ENCODE data around the gene TEX28. TPM values are rescaled to one million over a fixed set of nuclear protein-coding genes. Genes with fewer than 3 reads are reported as not detected.
"Not testable (repeated sequence)": the region's sequence is repeated elsewhere in the genome, so short reads cannot be mapped to it uniquely, and the experiment has no call there.

Gene TEX28
- total RNA-seq, 1 donor from 2014 or later = not detected

DNA sequence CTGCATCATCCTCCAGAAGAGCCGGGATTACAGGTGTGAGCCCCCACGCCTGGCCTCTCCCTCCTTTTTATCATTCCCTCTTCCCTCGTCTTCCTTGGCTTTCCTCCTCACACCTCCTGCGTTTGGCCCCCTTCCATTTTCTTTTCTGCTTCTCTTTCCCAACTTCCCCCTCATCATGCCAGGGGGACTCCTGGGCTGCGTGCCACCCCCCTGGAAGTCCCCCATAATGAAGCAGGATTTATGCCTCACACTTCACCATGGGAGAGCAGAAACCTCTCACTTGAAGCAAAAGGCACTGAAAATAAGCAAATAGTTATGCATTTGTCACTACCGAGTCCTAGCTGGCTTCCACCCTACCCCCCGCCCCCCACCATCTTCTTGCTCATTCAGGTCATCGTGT is 8.6 kb upstream of the TEX28 start:
- H3K4me3 Mint-ChIP-seq (ENCODE audit: unreplicated experiment) = no peak overlapping the region
- FAIRE-seq (no peak), DNase-seq (ENCODE audit: low read depth) (no peak)
- H3K27ac ChIP-seq (ENCODE audit: low read depth, low read length) = no peak overlapping the region
- peaks cover 4% of the 10 kb centered on the region for H3K27me3 Mint-ChIP-seq (ENCODE audit: low read depth, unreplicated experiment)
- no peaks in the 10 kb centered on the region for H3K4me1 ChIP-seq (ENCODE audit: insufficient read depth, low read length)
- H3K27ac Mint-ChIP-seq (ENCODE audit: unreplicated experiment) = no peak overlapping the region
- H3K4me2 ChIP-seq (ENCODE audit: low read length) = no peak overlapping the region
- H3K79me2 ChIP-seq (ENCODE audit: insufficient read depth, low read length) = no peaks in the 10 kb centered on the region
- H3K9ac ChIP-seq (ENCODE audit: low read length) = no peak overlapping the region
- H2AFZ ChIP-seq (ENCODE audit: low read depth, low read length) = no peak overlapping the region
- no peak for TF ChIP-seq EZH2 (IDR thresholded peaks at IDR 0.05; ENCODE audit: insufficient read depth, low read length)
- TF ChIP-seq, protein P1, sequence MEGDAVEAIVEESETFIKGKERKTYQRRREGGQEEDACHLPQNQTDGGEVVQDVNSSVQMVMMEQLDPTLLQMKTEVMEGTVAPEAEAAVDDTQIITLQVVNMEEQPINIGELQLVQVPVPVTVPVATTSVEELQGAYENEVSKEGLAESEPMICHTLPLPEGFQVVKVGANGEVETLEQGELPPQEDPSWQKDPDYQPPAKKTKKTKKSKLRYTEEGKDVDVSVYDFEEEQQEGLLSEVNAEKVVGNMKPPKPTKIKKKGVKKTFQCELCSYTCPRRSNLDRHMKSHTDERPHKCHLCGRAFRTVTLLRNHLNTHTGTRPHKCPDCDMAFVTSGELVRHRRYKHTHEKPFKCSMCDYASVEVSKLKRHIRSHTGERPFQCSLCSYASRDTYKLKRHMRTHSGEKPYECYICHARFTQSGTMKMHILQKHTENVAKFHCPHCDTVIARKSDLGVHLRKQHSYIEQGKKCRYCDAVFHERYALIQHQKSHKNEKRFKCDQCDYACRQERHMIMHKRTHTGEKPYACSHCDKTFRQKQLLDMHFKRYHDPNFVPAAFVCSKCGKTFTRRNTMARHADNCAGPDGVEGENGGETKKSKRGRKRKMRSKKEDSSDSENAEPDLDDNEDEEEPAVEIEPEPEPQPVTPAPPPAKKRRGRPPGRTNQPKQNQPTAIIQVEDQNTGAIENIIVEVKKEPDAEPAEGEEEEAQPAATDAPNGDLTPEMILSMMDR (IDR thresholded peaks at IDR 0.05; ENCODE audit: insufficient read depth, low read depth, low read length) = no peak
- no peaks in the 10 kb centered on the region for H3K9me3 ChIP-seq (ENCODE audit: insufficient read depth, low read depth, low read length)
- H3K36me3 Mint-ChIP-seq (ENCODE audit: low read depth, unreplicated experiment) = no peaks in the 10 kb centered on the region
- H3K4me3 ChIP-seq (ENCODE audit: insufficient read depth, low read depth, low read length) = no peak overlapping the region
- no peaks in the 10 kb centered on the region for H4K20me1 ChIP-seq (ENCODE audit: insufficient read depth, low read length)
- H3K36me3 ChIP-seq (ENCODE audit: insufficient read depth, low read length) = no peaks in the 10 kb centered on the region
- no peaks in the 10 kb centered on the region for H3K9me3 Mint-ChIP-seq (ENCODE audit: unreplicated experiment)
- no peaks in the 10 kb centered on the region for H3K27me3 ChIP-seq (ENCODE audit: insufficient read depth, low read length)
- no peaks in the 10 kb centered on the region for H3K4me1 Mint-ChIP-seq (ENCODE audit: low read depth, unreplicated experiment)

DNA sequence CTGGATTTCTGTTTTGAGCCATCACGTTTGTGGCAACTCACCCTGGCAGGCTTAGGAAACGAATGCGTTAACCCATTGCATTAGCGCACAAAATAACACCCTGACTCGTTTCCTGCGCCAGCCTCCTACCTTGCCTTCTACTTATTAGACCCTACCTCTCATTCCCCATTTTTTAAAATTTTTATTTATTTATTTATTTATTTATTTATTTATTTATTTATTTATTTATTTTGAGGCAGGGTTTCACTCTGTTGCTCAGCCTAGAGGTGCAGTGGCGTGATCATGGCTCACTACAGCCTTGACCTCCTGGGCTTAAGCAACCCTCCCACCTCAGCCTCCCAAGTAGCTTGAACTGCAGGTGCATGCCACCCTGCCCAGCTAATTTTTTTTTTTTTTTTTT is 8.1 kb upstream of the TEX28 start:
- DNase-seq (ENCODE audit: low read depth); H3K9me3 ChIP-seq (ENCODE audit: insufficient read depth, low read depth, low read length); H3K36me3 ChIP-seq (ENCODE audit: insufficient read depth, low read length); H3K4me3 Mint-ChIP-seq (ENCODE audit: unreplicated experiment); H3K27ac Mint-ChIP-seq (ENCODE audit: unreplicated experiment); H3K79me2 ChIP-seq (ENCODE audit: insufficient read depth, low read length); H4K20me1 ChIP-seq (ENCODE audit: insufficient read depth, low read length); H2AFZ ChIP-seq (ENCODE audit: low read depth, low read length); H3K4me1 ChIP-seq (ENCODE audit: insufficient read depth, low read length); H3K4me1 Mint-ChIP-seq (ENCODE audit: low read depth, unreplicated experiment); H3K9ac ChIP-seq (ENCODE audit: low read length); H3K36me3 Mint-ChIP-seq (ENCODE audit: low read depth, unreplicated experiment); H3K27ac ChIP-seq (ENCODE audit: low read depth, low read length); H3K4me2 ChIP-seq (ENCODE audit: low read length); H3K27me3 Mint-ChIP-seq (ENCODE audit: low read depth, unreplicated experiment); H3K27me3 ChIP-seq (ENCODE audit: insufficient read depth, low read length); H3K4me3 ChIP-seq (ENCODE audit: insufficient read depth, low read depth, low read length); H3K9me3 Mint-ChIP-seq (ENCODE audit: unreplicated experiment): not testable (repeated sequence)
- peak; percentile 39 for FAIRE-seq

DNA sequence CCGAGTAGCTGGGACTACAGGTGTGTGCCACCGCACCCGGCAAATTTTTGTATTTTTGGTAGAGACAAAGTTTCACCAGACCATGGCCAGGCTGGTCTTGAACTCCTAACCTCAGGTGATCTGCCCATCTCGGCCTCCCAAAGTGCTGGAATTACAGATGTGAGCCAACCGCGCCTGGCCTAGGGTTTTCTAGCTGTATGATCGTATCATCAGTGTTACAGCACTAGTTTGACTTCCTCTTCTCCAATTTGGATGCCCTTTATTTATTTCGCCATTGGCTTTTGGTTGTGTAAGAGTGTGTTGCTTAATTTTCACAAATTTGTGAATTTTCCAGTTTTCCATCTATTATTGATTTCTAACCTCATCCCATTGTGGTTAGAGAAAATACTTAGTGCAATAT is 5.9 kb upstream of the TEX28 start:
- no peaks in the 10 kb centered on the region for H3K4me1 ChIP-seq (ENCODE audit: insufficient read depth, low read length)
- H3K9ac ChIP-seq (ENCODE audit: low read length) = no peak overlapping the region
- H3K36me3 ChIP-seq (ENCODE audit: insufficient read depth, low read length) = no peaks in the 10 kb centered on the region
- Mint-ChIP-seq H3K36me3 (ENCODE audit: low read depth, unreplicated experiment) (no peaks in the 10 kb centered on the region), H3K4me1 (ENCODE audit: low read depth, unreplicated experiment) (no peaks in the 10 kb centered on the region), H3K9me3 (ENCODE audit: unreplicated experiment) (no peaks in the 10 kb centered on the region), H3K27ac (ENCODE audit: unreplicated experiment) (no peak overlapping the region), H3K4me3 (ENCODE audit: unreplicated experiment) (no peak overlapping the region), H3K27me3 (ENCODE audit: low read depth, unreplicated experiment) (peaks cover 3% of the 10 kb centered on the region)
- H3K79me2 ChIP-seq (ENCODE audit: insufficient read depth, low read length) = no peaks in the 10 kb centered on the region
- TF ChIP-seq, protein P1 (IDR thresholded peaks at IDR 0.05; ENCODE audit: insufficient read depth, low read depth, low read length) = no peak
- TF ChIP-seq EZH2 (IDR thresholded peaks at IDR 0.05; ENCODE audit: insufficient read depth, low read length) = no peak
- no peak for FAIRE-seq
- H3K4me2 ChIP-seq (ENCODE audit: low read length) = no peak overlapping the region
- H3K27me3 ChIP-seq (ENCODE audit: insufficient read depth, low read length) = no peaks in the 10 kb centered on the region
- H2AFZ ChIP-seq (ENCODE audit: low read depth, low read length) = no peak overlapping the region
- no peak for DNase-seq (ENCODE audit: low read depth)
- no peak overlapping the region for H3K4me3 ChIP-seq (ENCODE audit: insufficient read depth, low read depth, low read length)
- H4K20me1 ChIP-seq (ENCODE audit: insufficient read depth, low read length) = no peaks in the 10 kb centered on the region
- no peak overlapping the region for H3K27ac ChIP-seq (ENCODE audit: low read depth, low read length)
- no peaks in the 10 kb centered on the region for H3K9me3 ChIP-seq (ENCODE audit: insufficient read depth, low read depth, low read length)

All from astrocyte (in vitro differentiated cells and primary cell).